SK-N-MC (cell line): ENCODE data around the gene HSF2BP.

Experiments used
- EZH2 ChIP-seq: fragments of 200-600 bp; sonication (generic); IDR thresholded peaks from one replicate; pipeline ENCODE4 v1.6.1; 2017; ENCODE audit warnings: antibody characterized with exemption
- POLR2AphosphoS5 ChIP-seq: IDR thresholded peaks from 2 replicates; pipeline ENCODE4 v1.6.1; 2012; ENCODE audit warnings: mild to moderate bottlenecking, low read depth, low read length, borderline replicate concordance

GRCh38 chr21:43623588-43623987 is 35.7 kb downstream of the HSF2BP start:
- TF ChIP-seq POLR2AphosphoS5 (no peak), EZH2 (no peak)
